SK-N-SH treated with all-trans-retinoic acid at 6 μM for 48 hours (cell line): Measurements from ENCODE around the gene ZNF433.

Source experiments
- ARNTL ChIP-seq: fragments of 450-650 bp; formaldehyde crosslinking; IDR thresholded peaks from 2 replicates; pipeline ENCODE4 v1.5.0; 2020; ENCODE audit warnings: low read depth, mild to moderate bottlenecking, moderate library complexity, borderline replicate concordance
- BACH2 ChIP-seq: fragments of 250-450 bp; sonication (Bioruptor Pico); IDR thresholded peaks from 2 replicates; pipeline ENCODE4 v1.9.0; 2021; ENCODE audit warnings: mild to moderate bottlenecking, borderline replicate concordance
- CREB5 ChIP-seq: fragments of 250-450 bp; sonication (Bioruptor Pico); IDR thresholded peaks from 2 replicates; pipeline ENCODE4 v1.5.1; 2020; ENCODE audit warnings: low read depth, mild to moderate bottlenecking, moderate library complexity
- GLIS3 ChIP-seq: fragments of 250-450 bp; sonication (Bioruptor Pico); IDR thresholded peaks from 2 replicates; pipeline ENCODE4 v1.5.0; 2020; ENCODE audit warnings: mild to moderate bottlenecking, moderate library complexity
- ISL1 ChIP-seq: fragments of 250-450 bp; sonication (Bioruptor Pico); IDR thresholded peaks from 2 replicates; pipeline ENCODE4 v2.1.2; 2022; ENCODE audit warnings: mild to moderate bottlenecking, moderate library complexity
- RARB ChIP-seq: fragments of 250-450 bp; sonication (Bioruptor Pico); IDR thresholded peaks from 2 replicates; pipeline ENCODE4 v1.8.0; 2021; ENCODE audit warnings: mild to moderate bottlenecking, moderate library complexity
- SNAI2 ChIP-seq: fragments of 250-450 bp; sonication (Bioruptor Pico); IDR thresholded peaks from 2 replicates; pipeline ENCODE4 v1.5.0; 2020; ENCODE audit warnings: mild to moderate bottlenecking, moderate library complexity
- ZFP30 ChIP-seq: fragments of 450-650 bp; formaldehyde crosslinking; IDR thresholded peaks from 2 replicates; pipeline ENCODE4 v1.5.0; 2022; ENCODE audit warnings: mild to moderate bottlenecking, moderate library complexity
- ZNF70 ChIP-seq: fragments of 450-650 bp; formaldehyde crosslinking; IDR thresholded peaks from 2 replicates; pipeline ENCODE4 v1.5.0; 2020; ENCODE audit warnings: mild to moderate bottlenecking, moderate library complexity
- ZNF8 ChIP-seq: fragments of 450-650 bp; formaldehyde crosslinking; IDR thresholded peaks from 2 replicates; pipeline ENCODE4 v1.5.0; 2020; ENCODE audit warnings: mild to moderate bottlenecking, moderate library complexity
- TF ChIP-seq, protein P1 (sequence below): fragments of 250-450 bp; sonication (Bioruptor Pico); IDR thresholded peaks from 2 replicates; pipeline ENCODE4 v1.8.0; 2021; ENCODE audit warnings: low read depth, mild to moderate bottlenecking, moderate library complexity, borderline replicate concordance
- TF ChIP-seq, protein P2 (sequence below): fragments of 250-450 bp; sonication (Bioruptor Pico); IDR thresholded peaks from 2 replicates; pipeline ENCODE4 v1.8.0; 2020; ENCODE audit warnings: mild to moderate bottlenecking, moderate library complexity, borderline replicate concordance

GRCh38 chr19:12052091-12052496 lies 16.6 kb upstream of the ZNF433 start:
- no peak for TF ChIP-seq ARNTL (CRISPR knock-in tag)
- TF ChIP-seq ZFP30 (CRISPR knock-in tag), result no peak
- TF ChIP-seq, protein P1, sequence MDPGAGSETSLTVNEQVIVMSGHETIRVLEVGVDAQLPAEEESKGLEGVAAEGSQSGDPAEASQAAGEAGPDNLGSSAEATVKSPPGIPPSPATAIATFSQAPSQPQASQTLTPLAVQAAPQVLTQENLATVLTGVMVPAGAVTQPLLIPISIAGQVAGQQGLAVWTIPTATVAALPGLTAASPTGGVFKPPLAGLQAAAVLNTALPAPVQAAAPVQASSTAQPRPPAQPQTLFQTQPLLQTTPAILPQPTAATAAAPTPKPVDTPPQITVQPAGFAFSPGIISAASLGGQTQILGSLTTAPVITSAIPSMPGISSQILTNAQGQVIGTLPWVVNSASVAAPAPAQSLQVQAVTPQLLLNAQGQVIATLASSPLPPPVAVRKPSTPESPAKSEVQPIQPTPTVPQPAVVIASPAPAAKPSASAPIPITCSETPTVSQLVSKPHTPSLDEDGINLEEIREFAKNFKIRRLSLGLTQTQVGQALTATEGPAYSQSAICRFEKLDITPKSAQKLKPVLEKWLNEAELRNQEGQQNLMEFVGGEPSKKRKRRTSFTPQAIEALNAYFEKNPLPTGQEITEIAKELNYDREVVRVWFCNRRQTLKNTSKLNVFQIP (CRISPR knock-in tag), result no peak
- TF ChIP-seq RARB (CRISPR knock-in tag), result no peak
- TF ChIP-seq, protein P2, sequence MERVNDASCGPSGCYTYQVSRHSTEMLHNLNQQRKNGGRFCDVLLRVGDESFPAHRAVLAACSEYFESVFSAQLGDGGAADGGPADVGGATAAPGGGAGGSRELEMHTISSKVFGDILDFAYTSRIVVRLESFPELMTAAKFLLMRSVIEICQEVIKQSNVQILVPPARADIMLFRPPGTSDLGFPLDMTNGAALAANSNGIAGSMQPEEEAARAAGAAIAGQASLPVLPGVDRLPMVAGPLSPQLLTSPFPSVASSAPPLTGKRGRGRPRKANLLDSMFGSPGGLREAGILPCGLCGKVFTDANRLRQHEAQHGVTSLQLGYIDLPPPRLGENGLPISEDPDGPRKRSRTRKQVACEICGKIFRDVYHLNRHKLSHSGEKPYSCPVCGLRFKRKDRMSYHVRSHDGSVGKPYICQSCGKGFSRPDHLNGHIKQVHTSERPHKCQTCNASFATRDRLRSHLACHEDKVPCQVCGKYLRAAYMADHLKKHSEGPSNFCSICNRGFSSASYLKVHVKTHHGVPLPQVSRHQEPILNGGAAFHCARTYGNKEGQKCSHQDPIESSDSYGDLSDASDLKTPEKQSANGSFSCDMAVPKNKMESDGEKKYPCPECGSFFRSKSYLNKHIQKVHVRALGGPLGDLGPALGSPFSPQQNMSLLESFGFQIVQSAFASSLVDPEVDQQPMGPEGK (CRISPR knock-in tag), result no peak
- no peak for TF ChIP-seq ZNF8 (CRISPR knock-in tag)
- TF ChIP-seq ISL1 (CRISPR knock-in tag), result no peak
- TF ChIP-seq SNAI2 (CRISPR knock-in tag), result no peak
- no peak for TF ChIP-seq CREB5 (CRISPR knock-in tag)
- TF ChIP-seq ZNF70 (CRISPR knock-in tag), result no peak
- no peak for TF ChIP-seq GLIS3 (CRISPR knock-in tag)
- no peak for TF ChIP-seq BACH2 (CRISPR knock-in tag)
